ENCODE results near the gene SPATA32.

- TF ChIP-seq POLR2A (IDR thresholded peaks at IDR 0.05; ENCODE audit: low read length) (no peak), GATA1 (IDR thresholded peaks at IDR 0.05; ENCODE audit: low read depth, low read length) (no peak)
Measured at GRCh38 chr17:45287526-45288500, 25.9 kb upstream of the SPATA32 start.

Data from erythroblast (primary cell).